ENCODE measurements around the gene TSPAN3.

TSPAN3 gene

GRCh38 chr15:77027697-77028450 lies 43.0 kb downstream of the TSPAN3 start:
- Histone ChIP-seq H3K14ac (ENCODE audit: low read length) (peak overlapping the region; percentile 27), H2BK12ac (ENCODE audit: low read length) (peak overlapping the region; percentile 58), H4K91ac (ENCODE audit: low read depth, low read length, poor library complexity) (no peak overlapping the region), H2AK5ac (ENCODE audit: low read depth, low read length) (peak overlapping the region; percentile 65), H4K8ac (ENCODE audit: low read depth, low read length) (no peak overlapping the region), H3K4ac (ENCODE audit: low read length) (no peak overlapping the region), H3K4me2 (ENCODE audit: insufficient read depth, low read length, poor library complexity, severe bottlenecking) (peak overlapping the region; percentile 75), H3K27me3 (ENCODE audit: control insufficient read depth in 3 of 3, insufficient read depth in 3 of 3, low read depth in 1 of 3, low read length in 3 of 3) (peaks cover 0 to 20% (median 4%) of the 10 kb centered on the region in 3 experiments), H2BK5ac (ENCODE audit: low read length) (no peak overlapping the region), H3K18ac (ENCODE audit: low read length) (peak overlapping the region; percentile 95), H3K36me3 (replicated peaks in 1 of 2; ENCODE audit: control insufficient read depth in 2 of 2, insufficient read depth in 2 of 2, low read length in 2 of 2) (no peaks in the 10 kb centered on the region), H3K4me3 (ENCODE audit: low read length in 2 of 2) (peak overlapping the region in 1 of 2 donors; percentile 73), H2BK15ac (ENCODE audit: low read length) (peak overlapping the region; percentile 97), H3K9me3 (replicated peaks in 1 of 2; ENCODE audit: control insufficient read depth in 2 of 2, insufficient read depth in 1 of 2, low read depth in 1 of 2, low read length in 2 of 2) (no peaks in the 10 kb centered on the region), H3K79me1 (ENCODE audit: low read depth, low read length) (no peaks in the 10 kb centered on the region), H3K9ac (ENCODE audit: low read depth, low read length, poor library complexity) (peak overlapping the region; percentile 78), H3K27ac (replicated peaks; ENCODE audit: low read length) (no peak overlapping the region), H3K23ac (ENCODE audit: low read depth, low read length, poor library complexity) (peak overlapping the region; percentile 47), H3K4me1 (ENCODE audit: control insufficient read depth in 2 of 2, insufficient read depth in 1 of 2, low read depth in 1 of 2, low read length in 2 of 2) (peaks cover 24 to 30% of the 10 kb centered on the region in 2 donors), H2AFZ (ENCODE audit: low read length) (no peak overlapping the region), H2BK120ac (ENCODE audit: low read depth, low read length) (peak overlapping the region; percentile 87)
- peak; percentile 40 for DNase-seq (ENCODE audit: low spot score)
- no CpG with 5 or more reads among the region's 45 CpGs for WGBS, 2 donors (ENCODE audit: extremely low coverage in 2 of 2, insufficient read length in 2 of 2, insufficient replicate concordance in 1 of 2)

GRCh38 chr15:77027111-77027696 lies 43.7 kb downstream of the TSPAN3 start:
- DNase-seq (ENCODE audit: low spot score) = no peak
- Histone ChIP-seq H3K18ac (ENCODE audit: low read length) (peak overlapping the region; percentile 83), H3K9ac (ENCODE audit: low read depth, low read length, poor library complexity) (peak overlapping the region; percentile 78), H2BK15ac (ENCODE audit: low read length) (peak overlapping the region; percentile 59), H3K14ac (ENCODE audit: low read length) (peak overlapping the region; percentile 27), H2BK5ac (ENCODE audit: low read length) (no peak overlapping the region), H4K91ac (ENCODE audit: low read depth, low read length, poor library complexity) (no peak overlapping the region), H3K36me3 (replicated peaks in 1 of 2; ENCODE audit: control insufficient read depth in 2 of 2, insufficient read depth in 2 of 2, low read length in 2 of 2) (no peaks in the 10 kb centered on the region), H4K8ac (ENCODE audit: low read depth, low read length) (no peak overlapping the region), H3K27ac (replicated peaks; ENCODE audit: low read length) (no peak overlapping the region), H3K4me1 (ENCODE audit: control insufficient read depth in 2 of 2, insufficient read depth in 1 of 2, low read depth in 1 of 2, low read length in 2 of 2) (peaks cover 24 to 30% of the 10 kb centered on the region in 2 donors), H2AK5ac (ENCODE audit: low read depth, low read length) (peak overlapping the region; percentile 65), H3K4me2 (ENCODE audit: insufficient read depth, low read length, poor library complexity, severe bottlenecking) (no peak overlapping the region), H3K9me3 (replicated peaks in 1 of 2; ENCODE audit: control insufficient read depth in 2 of 2, insufficient read depth in 1 of 2, low read depth in 1 of 2, low read length in 2 of 2) (no peaks in the 10 kb centered on the region), H2BK120ac (ENCODE audit: low read depth, low read length) (peak overlapping the region; percentile 73), H3K27me3 (ENCODE audit: control insufficient read depth in 3 of 3, insufficient read depth in 3 of 3, low read depth in 1 of 3, low read length in 3 of 3) (peaks cover 0 to 20% (median 4%) of the 10 kb centered on the region in 3 experiments), H2AFZ (ENCODE audit: low read length) (no peak overlapping the region), H3K4ac (ENCODE audit: low read length) (no peak overlapping the region), H2BK12ac (ENCODE audit: low read length) (peak overlapping the region; percentile 8), H3K4me3 (ENCODE audit: low read length in 2 of 2) (peak overlapping the region in 1 of 2 donors; percentile 22), H3K79me1 (ENCODE audit: low read depth, low read length) (no peaks in the 10 kb centered on the region), H3K23ac (ENCODE audit: low read depth, low read length, poor library complexity) (peak overlapping the region; percentile 47)
- no CpG with 5 or more reads among the region's 12 CpGs for WGBS, 2 donors (ENCODE audit: extremely low coverage in 2 of 2, insufficient read length in 2 of 2, insufficient replicate concordance in 1 of 2)

GRCh38 chr15:77026501-77027110 lies 44.3 kb downstream of the TSPAN3 start:
- DNase-seq (ENCODE audit: low spot score) = no peak
- H3K4ac ChIP-seq (ENCODE audit: low read length) = no peak overlapping the region
- no peak overlapping the region for H2AFZ ChIP-seq (ENCODE audit: low read length)
- no peak overlapping the region for H3K27ac ChIP-seq (replicated peaks; ENCODE audit: low read length)
- H2BK120ac ChIP-seq (ENCODE audit: low read depth, low read length) = peak overlapping the region; percentile 73
- no peak overlapping the region for H4K8ac ChIP-seq (ENCODE audit: low read depth, low read length)
- H3K4me2 ChIP-seq (ENCODE audit: insufficient read depth, low read length, poor library complexity, severe bottlenecking) = no peak overlapping the region
- H3K9ac ChIP-seq (ENCODE audit: low read depth, low read length, poor library complexity) = no peak overlapping the region
- peaks cover 0 to 20% (median 4%) of the 10 kb centered on the region in 3 experiments for H3K27me3 ChIP-seq (ENCODE audit: control insufficient read depth in 3 of 3, insufficient read depth in 3 of 3, low read depth in 1 of 3, low read length in 3 of 3)
- no peaks in the 10 kb centered on the region for H3K79me1 ChIP-seq (ENCODE audit: low read depth, low read length)
- peak overlapping the region in 1 of 2 donors; percentile 16 for H3K4me3 ChIP-seq (ENCODE audit: low read length in 2 of 2)
- H3K23ac ChIP-seq (ENCODE audit: low read depth, low read length, poor library complexity) = no peak overlapping the region
- H2BK5ac ChIP-seq (ENCODE audit: low read length) = no peak overlapping the region
- peak overlapping the region; percentile 88 for H2AK5ac ChIP-seq (ENCODE audit: low read depth, low read length)
- H3K36me3 ChIP-seq (replicated peaks in 1 of 2; ENCODE audit: control insufficient read depth in 2 of 2, insufficient read depth in 2 of 2, low read length in 2 of 2) = no peaks in the 10 kb centered on the region
- no peak overlapping the region for H4K91ac ChIP-seq (ENCODE audit: low read depth, low read length, poor library complexity)
- H2BK15ac ChIP-seq (ENCODE audit: low read length) = no peak overlapping the region
- no CpG with 5 or more reads among the region's 12 CpGs for WGBS, 2 donors (ENCODE audit: extremely low coverage in 2 of 2, insufficient read length in 2 of 2, insufficient replicate concordance in 1 of 2)
- H3K4me1 ChIP-seq (ENCODE audit: control insufficient read depth in 2 of 2, insufficient read depth in 1 of 2, low read depth in 1 of 2, low read length in 2 of 2) = peaks cover 21 to 30% of the 10 kb centered on the region in 2 donors
- H3K9me3 ChIP-seq (replicated peaks in 1 of 2; ENCODE audit: control insufficient read depth in 2 of 2, insufficient read depth in 1 of 2, low read depth in 1 of 2, low read length in 2 of 2) = no peaks in the 10 kb centered on the region
- H2BK12ac ChIP-seq (ENCODE audit: low read length) = no peak overlapping the region
- H3K14ac ChIP-seq (ENCODE audit: low read length) = no peak overlapping the region
- H3K18ac ChIP-seq (ENCODE audit: low read length) = peak overlapping the region; percentile 54

- peak overlapping the region; percentile 73 for H2BK120ac ChIP-seq (ENCODE audit: low read depth, low read length)
- no peak overlapping the region for H3K4me3 ChIP-seq (ENCODE audit: low read length in 2 of 2)
- H3K27me3 ChIP-seq (ENCODE audit: control insufficient read depth in 3 of 3, insufficient read depth in 3 of 3, low read depth in 1 of 3, low read length in 3 of 3) = peaks cover 0 to 20% (median 4%) of the 10 kb centered on the region in 3 experiments
- H3K14ac ChIP-seq (ENCODE audit: low read length) = no peak overlapping the region
- no peaks in the 10 kb centered on the region for H3K36me3 ChIP-seq (replicated peaks in 1 of 2; ENCODE audit: control insufficient read depth in 2 of 2, insufficient read depth in 2 of 2, low read length in 2 of 2)
- WGBS, 2 donors (ENCODE audit: extremely low coverage in 2 of 2, insufficient read length in 2 of 2, insufficient replicate concordance in 1 of 2) = no CpG with 5 or more reads among the region's 4 CpGs
- H2AFZ ChIP-seq (ENCODE audit: low read length) = no peak overlapping the region
- no peak overlapping the region for H3K18ac ChIP-seq (ENCODE audit: low read length)
- no peak overlapping the region for H2BK15ac ChIP-seq (ENCODE audit: low read length)
- no peak overlapping the region for H2BK12ac ChIP-seq (ENCODE audit: low read length)
- H3K27ac ChIP-seq (replicated peaks; ENCODE audit: low read length) = no peak overlapping the region
- H3K9me3 ChIP-seq (replicated peaks in 1 of 2; ENCODE audit: control insufficient read depth in 2 of 2, insufficient read depth in 1 of 2, low read depth in 1 of 2, low read length in 2 of 2) = no peaks in the 10 kb centered on the region
- H3K4ac ChIP-seq (ENCODE audit: low read length) = no peak overlapping the region
- peaks cover 15 to 24% of the 10 kb centered on the region in 2 donors for H3K4me1 ChIP-seq (ENCODE audit: control insufficient read depth in 2 of 2, insufficient read depth in 1 of 2, low read depth in 1 of 2, low read length in 2 of 2)
- H2BK5ac ChIP-seq (ENCODE audit: low read length) = no peak overlapping the region
- no peak overlapping the region for H3K23ac ChIP-seq (ENCODE audit: low read depth, low read length, poor library complexity)
- no peak overlapping the region for H4K8ac ChIP-seq (ENCODE audit: low read depth, low read length)
- no peak overlapping the region for H4K91ac ChIP-seq (ENCODE audit: low read depth, low read length, poor library complexity)
- no peak for DNase-seq (ENCODE audit: low spot score)
- H2AK5ac ChIP-seq (ENCODE audit: low read depth, low read length) = peak overlapping the region; percentile 88
- no peak overlapping the region for H3K4me2 ChIP-seq (ENCODE audit: insufficient read depth, low read length, poor library complexity, severe bottlenecking)
- no peaks in the 10 kb centered on the region for H3K79me1 ChIP-seq (ENCODE audit: low read depth, low read length)
- no peak overlapping the region for H3K9ac ChIP-seq (ENCODE audit: low read depth, low read length, poor library complexity)
Observed at GRCh38 chr15:77025941-77026411, 44.9 kb downstream of the TSPAN3 start.

Measured in neuronal stem cell (in vitro differentiated cells).